Measurements from ENCODE around the gene TNN. TPM values are rescaled to one million over a fixed set of nuclear protein-coding genes. Genes with fewer than 3 reads are reported as not detected.
A peak's percentile ranks its signal among the peaks of the same experiment; 100 is the strongest.

The TNN gene
- total RNA-seq, 2 donors from 2014 or later, result 0.05 to 0.14 TPM

- intact Hi-C loops (cut with DNase I), result no loop called here
- no peak for DNase-seq (ENCODE audit: low spot score)
Measured at GRCh38 chr1:175133673-175134435, 66.2 kb downstream of the TNN start.

GRCh38 chr1:175134500-175134899, 66.9 kb downstream of the TNN start:
- intact Hi-C loops (cut with DNase I), result no loop called here
- no peak for DNase-seq (ENCODE audit: low spot score)

DNA sequence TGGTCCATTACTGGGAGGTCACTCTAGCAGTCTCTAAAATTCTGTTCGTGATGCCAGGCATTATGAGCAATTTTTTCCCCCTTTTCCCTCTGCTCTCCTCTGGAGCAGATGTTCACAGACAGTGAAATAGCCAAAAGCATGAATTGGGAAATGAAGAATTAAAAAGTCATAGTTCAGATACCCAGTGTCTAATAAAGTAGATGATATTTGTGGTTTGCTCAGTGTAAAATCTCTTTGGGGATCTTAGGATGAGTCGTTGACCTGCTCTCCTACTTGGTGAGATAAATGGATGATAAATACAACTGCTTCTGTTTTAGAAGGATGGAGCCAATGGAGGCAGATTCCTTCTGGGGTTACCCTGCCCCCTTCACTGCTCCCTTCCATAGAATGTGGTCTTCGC, 68.6 kb downstream of the TNN start:
- intact Hi-C loops (cut with DNase I), result no loop called here
- DNase-seq (ENCODE audit: low spot score), result no peak

DNA sequence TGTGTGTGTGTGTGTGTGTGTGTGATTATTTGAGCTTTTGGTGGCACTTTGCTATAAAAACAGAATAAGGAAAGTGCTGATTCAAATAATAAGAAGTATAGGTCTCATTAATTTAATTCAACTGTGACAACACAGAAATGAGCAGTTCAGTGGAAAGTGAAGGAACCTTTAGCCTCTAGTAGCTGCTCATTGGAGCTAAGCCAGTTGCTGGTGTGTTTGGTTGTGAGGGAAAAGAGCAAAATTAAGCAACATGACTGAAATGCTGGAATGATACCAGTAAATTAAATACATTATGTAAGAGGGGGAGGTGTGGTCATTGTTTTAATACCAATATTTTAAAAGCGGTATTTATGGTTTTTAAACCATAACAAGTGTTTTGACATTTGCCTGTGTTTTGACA, 69.7 kb downstream of the TNN start:
- DNase-seq (ENCODE audit: low spot score), result no peak
- intact Hi-C loops (cut with DNase I), result no loop called here

DNA sequence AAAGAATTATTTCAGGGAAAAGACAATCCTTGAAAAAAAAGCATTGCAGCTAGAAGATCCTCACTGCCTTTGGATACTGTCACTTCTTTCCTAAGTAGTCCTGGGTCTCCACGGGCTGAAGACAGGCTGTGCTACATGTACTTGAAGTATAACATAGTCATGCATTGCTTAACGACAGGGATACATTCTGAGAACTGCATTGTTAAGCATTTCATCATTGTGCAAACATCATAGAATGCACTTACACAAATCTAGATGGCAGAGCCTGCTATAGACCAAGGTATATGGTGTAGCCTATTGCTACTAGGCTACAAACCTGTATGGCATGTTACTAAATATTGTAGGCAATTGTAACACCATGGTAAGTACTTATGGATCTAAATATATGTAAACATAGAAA, 70.9 kb downstream of the TNN start:
- DNase-seq (ENCODE audit: low spot score), result no peak

GRCh38 chr1:175145899-175146528, 78.4 kb downstream of the TNN start:
- intact Hi-C loops (cut with DNase I), result no loop called here
- no peak for DNase-seq (ENCODE audit: low spot score)

More for the DNA sequence above, 70.9 kb downstream of the TNN start:
- intact Hi-C loops (cut with DNase I), result no loop called here

GRCh38 chr1:175146529-175147213, 79.0 kb downstream of the TNN start:
- intact Hi-C loops (cut with DNase I), result no loop called here
- DNase-seq (ENCODE audit: low spot score), result peak; percentile 85

DNA sequence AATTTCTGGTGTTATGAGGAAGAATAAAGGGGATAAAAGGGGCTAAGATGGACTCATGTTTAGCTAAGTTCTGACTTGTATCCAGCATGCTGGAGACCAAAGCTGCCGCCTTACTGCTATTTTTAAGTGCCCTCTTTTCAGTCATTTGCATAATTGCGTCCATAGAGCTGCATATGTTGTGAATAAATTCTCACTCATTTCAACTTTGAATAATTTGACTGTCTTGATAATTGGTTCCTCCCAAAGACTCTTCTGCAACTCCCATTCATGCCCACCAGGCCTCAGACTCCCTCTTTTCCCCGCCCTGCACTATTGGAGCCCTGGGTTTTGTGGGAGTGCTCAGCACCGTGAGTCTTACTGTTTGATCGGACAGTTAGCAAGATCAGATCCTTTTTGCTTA, 79.9 kb downstream of the TNN start:
- intact Hi-C loops (cut with DNase I), result no loop called here
- no peak for DNase-seq (ENCODE audit: low spot score)

GRCh38 chr1:175148068-175148467, 80.4 kb downstream of the TNN start:
- intact Hi-C loops (cut with DNase I), result no loop called here
- no peak for DNase-seq (ENCODE audit: low spot score)

- no peak for DNase-seq (ENCODE audit: low spot score)
- intact Hi-C loops (cut with DNase I), result loop anchor here in 1 of 2 donors (5.0 kb wide), 1 partner anchor 172 kb away; no protein-coding TSS in a partner anchor
Measured at GRCh38 chr1:175150596-175151319, 83.1 kb downstream of the TNN start.

- no peak for DNase-seq (ENCODE audit: low spot score)
- intact Hi-C loops (cut with DNase I), result loop anchor here in 1 of 2 donors (5.0 kb wide), 1 partner anchor 170 kb away; no protein-coding TSS in a partner anchor
Measured at GRCh38 chr1:175152006-175152652, 84.5 kb downstream of the TNN start.

- DNase-seq (ENCODE audit: low spot score), result peak; percentile 89
- intact Hi-C loops (cut with DNase I), result loop anchor here (5.0 kb wide), 1 partner anchor 167 kb away; no protein-coding TSS in a partner anchor
Measured at GRCh38 chr1:175154629-175155472, 87.2 kb downstream of the TNN start.

GRCh38 chr1:175155473-175155856, 87.8 kb downstream of the TNN start:
- intact Hi-C loops (cut with DNase I), result loop anchor here in 1 of 2 donors (5.0 kb wide), 1 partner anchor 167 kb away; no protein-coding TSS in a partner anchor
- no peak for DNase-seq (ENCODE audit: low spot score)

DNA sequence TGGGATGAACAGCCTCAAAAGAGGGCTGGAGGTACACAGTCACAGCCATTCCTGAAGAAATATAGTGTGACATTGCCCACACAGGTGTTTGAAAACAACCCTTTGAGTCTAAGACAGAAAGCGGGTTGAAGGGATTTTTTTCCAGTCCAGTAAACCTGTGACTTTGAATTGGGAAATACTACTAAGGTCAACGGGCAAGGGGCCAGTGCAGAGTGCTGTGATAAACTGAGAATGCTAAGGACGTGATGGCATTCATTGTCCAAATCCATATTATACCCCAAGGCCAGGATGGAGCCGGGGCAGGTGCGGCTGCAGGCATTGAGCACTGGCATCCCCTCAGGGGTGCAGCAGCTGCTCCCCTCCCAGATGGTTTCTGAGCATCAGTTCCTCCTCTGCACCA, 88.3 kb downstream of the TNN start:
- intact Hi-C loops (cut with DNase I), result loop anchor here in 1 of 2 donors (5.0 kb wide), 1 partner anchor 166 kb away; no protein-coding TSS in a partner anchor
- DNase-seq (ENCODE audit: low spot score), result no peak

- DNase-seq (ENCODE audit: low spot score), result no peak
- intact Hi-C loops (cut with DNase I), result loop anchor here in 1 of 2 donors (5.0 kb wide), 1 partner anchor 165 kb away; no protein-coding TSS in a partner anchor
Measured at GRCh38 chr1:175157200-175157599, 89.6 kb downstream of the TNN start.

DNA sequence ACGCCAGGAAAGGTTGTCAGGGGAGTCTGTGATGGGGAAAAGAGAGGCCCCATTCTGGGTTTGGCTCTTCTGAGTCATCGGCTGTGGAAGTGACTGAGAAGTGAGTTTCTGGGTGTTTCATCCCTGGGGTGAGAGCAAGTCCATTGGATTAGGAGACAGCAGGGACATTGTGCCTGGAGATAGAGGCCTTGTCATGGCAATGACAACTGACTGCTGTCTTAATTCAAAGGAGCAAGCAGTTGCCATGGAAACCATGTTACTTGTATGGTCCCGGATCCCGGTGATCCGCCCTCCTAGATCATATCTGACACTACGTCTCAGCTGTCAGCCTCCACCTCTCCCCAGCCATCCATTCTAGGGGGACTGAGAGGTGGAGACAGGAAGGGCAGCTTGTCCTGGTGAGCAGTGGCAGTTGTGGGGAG, 90.5 kb downstream of the TNN start:
- intact Hi-C loops (cut with DNase I), result loop anchor here in 1 of 2 donors (5.0 kb wide), 1 partner anchor 164 kb away; no protein-coding TSS in a partner anchor

DNA sequence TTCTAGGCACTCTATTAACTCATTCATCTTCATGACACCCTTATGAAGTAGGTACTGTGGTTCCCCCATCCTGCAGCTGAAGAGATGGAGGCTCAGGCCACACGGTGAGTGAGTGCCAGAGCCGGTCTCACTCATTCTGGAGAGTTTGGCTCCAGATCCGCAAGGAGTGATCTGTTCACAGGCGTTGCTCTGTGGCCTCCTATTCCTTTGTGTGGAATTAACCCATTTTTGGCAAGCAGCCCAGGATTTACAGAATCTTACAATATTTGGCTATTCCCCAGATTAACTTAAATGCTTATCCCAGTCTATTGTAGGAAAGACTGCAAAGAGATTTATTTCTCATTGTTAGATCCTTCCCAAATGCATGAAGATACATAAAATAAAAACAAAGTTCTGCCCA, 95.3 kb downstream of the TNN start:
- no peak for DNase-seq (ENCODE audit: low spot score)
- intact Hi-C loops (cut with DNase I), result no loop called here

More for the DNA sequence above, 90.5 kb downstream of the TNN start:
- no peak for DNase-seq (ENCODE audit: low spot score)

DNA sequence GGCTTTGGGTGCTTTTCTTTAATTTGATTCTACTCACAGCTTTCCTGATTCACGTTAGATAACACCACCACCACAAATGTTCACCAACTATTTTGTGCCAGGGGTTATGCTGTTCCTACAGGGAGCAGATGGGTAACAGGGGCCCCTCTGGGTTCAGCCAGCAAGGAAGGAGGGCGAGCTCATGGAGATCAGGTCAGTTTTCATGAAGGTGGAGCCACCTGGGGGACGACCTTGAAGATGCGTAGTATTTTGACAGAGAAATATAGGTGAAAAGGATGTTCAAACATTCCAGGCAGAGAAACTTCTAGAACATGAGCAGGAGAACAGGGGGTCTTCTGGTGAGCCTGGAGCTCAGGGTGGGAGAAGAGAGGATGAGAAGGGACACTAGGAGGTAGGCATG, 96.1 kb downstream of the TNN start:
- intact Hi-C loops (cut with DNase I), result no loop called here
- no peak for DNase-seq (ENCODE audit: low spot score)
